ENCODE data around the gene ZBTB8OS. TPM values are rescaled to one million over a fixed set of nuclear protein-coding genes. Genes with fewer than 3 reads are reported as not detected.

Gene ZBTB8OS
- total and polyA plus RNA-seq, 9 of the 15 experiments (the other 6 are each of a cell fraction or from before 2014, with no cell fraction given), result 54.8 to 230 (median 107) TPM

DNA sequence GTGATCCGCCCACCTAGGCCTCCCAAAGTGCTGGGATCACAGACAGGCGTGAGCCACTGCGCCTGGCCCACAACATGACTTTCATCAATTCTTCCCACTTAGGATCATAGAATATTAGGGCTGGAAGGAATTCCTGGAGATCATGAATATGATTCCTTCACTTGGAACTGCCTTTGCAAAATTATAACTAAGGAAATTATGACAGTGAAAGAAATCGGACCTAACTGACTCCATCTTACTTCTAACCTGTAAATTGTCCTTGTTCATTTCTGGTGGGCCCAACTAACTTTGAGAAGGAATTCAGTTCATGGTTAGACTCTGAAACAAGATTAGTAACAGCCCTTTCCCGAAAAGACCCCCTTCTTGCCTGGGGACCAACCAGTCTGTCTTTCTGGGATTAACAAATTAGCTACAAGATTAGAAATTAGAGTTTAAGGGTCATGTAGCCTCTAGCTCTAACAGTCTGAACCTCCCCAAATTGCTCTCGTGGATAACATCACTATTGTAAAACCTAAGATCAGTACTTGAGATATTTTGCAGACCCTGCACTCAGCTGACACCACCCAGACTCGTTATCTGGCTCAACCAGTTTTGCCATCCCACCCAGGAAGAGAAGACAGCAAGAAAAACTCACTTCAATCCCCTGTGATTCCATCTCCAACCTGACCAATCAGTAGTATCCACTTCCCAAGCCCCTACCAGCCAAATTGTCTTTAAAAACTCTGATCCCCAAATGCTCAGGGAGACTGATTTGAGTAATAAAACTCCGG is 14.7 kb downstream of the ZBTB8OS start:
- no peaks in the 10 kb centered on the region for H3K9me3 ChIP-seq (replicated peaks; ENCODE audit: control insufficient read depth, insufficient read depth, low read depth, low read length)
- in situ Hi-C loops (cut with MboI), result no loop called here
- H3K79me2 ChIP-seq (ENCODE audit: control insufficient read depth, insufficient read depth, low read length), result peaks cover 34% of the 10 kb centered on the region; the same call in 2 of the 3 replicates
- no peak overlapping the region for H3K9ac ChIP-seq (ENCODE audit: insufficient read depth in 1 of 2, low read depth in 2 of 2, low read length in 2 of 2)
- no peaks in the 10 kb centered on the region for H4K20me1 ChIP-seq (replicated peaks; ENCODE audit: control insufficient read depth, insufficient read depth, low read length)
- DNase-seq (ENCODE audit: extremely low read depth in 1 of 4, low spot score in 3 of 4) (no peak), FAIRE-seq (no peak), ATAC-seq (no peak)
- H3K9me1 ChIP-seq (ENCODE audit: control insufficient read depth, insufficient read depth, low read length), result no peaks in the 10 kb centered on the region
- BruUV-seq (replicated peaks), result no TSS peak
- H3K36me3 ChIP-seq (ENCODE audit: control insufficient read depth, insufficient read depth, low read length), result peaks cover 51% of the 10 kb centered on the region; the same call in 2 of the 3 replicates
- no peak overlapping the region for H3K4me3 ChIP-seq
- 67% methylated on average over 8 of the region's 8 CpGs for WGBS (ENCODE audit: insufficient coverage, low coverage, missing lambda C conversion rate)
- peaks cover 2 to 7% of the 10 kb centered on the region in 2 experiments; a peak in 2 of 5 replicates for H3K4me1 ChIP-seq (replicated peaks in 1 of 2; ENCODE audit: control insufficient read depth in 2 of 2, insufficient read depth in 2 of 2, low read length in 2 of 2)
- no peak overlapping the region for H3K27ac ChIP-seq (ENCODE audit: extremely low read depth, low read depth, low read length)
- CTCF ChIA-PET (ENCODE audit: low intra/inter-chr PET ratio), result no interaction called here
- H3K27me3 ChIP-seq (ENCODE audit: control insufficient read depth in 2 of 2, insufficient read depth in 2 of 2, low read length in 2 of 2), result no peaks in the 10 kb centered on the region
- intact Hi-C loops (cut with micrococcal nuclease), result no loop called here
- H3K4me2 ChIP-seq (ENCODE audit: insufficient read depth, low read length), result no peak overlapping the region
- H2AFZ ChIP-seq (ENCODE audit: low read depth, low read length), result no peak overlapping the region
- POLR2A ChIA-PET, result interaction anchor here (0.6 to 1.5 kb wide), 4 partner anchors 10 to 96 kb away, joined by 3 to 4 read pairs (median 3); no protein-coding TSS in a partner anchor
- TF ChIP-seq DPF2 (IDR thresholded peaks at IDR 0.05) (no peak), HMG20B (CRISPR knock-in tag; IDR thresholded peaks at IDR 0.05) (no peak), PHF21A (IDR thresholded peaks at IDR 0.05; ENCODE audit: borderline replicate concordance, low read depth) (no peak), XRCC4 (IDR thresholded peaks at IDR 0.05; ENCODE audit: extremely low read depth, insufficient read depth, insufficient read length) (no peak), TCF3 (CRISPR knock-in tag; IDR thresholded peaks at IDR 0.05) (no peak), FOXJ2 (tag; IDR thresholded peaks at IDR 0.05) (no peak), ATF1 (CRISPR knock-in tag; IDR thresholded peaks at IDR 0.05) (no peak), ATF1 (tag; IDR thresholded peaks at IDR 0.05) (no peak), TARDBP (IDR thresholded peaks at IDR 0.05) (no peak), ERF (CRISPR knock-in tag; IDR thresholded peaks at IDR 0.05) (no peak), ZNF668 (CRISPR knock-in tag; IDR thresholded peaks at IDR 0.05) (peak; percentile 54; the same call in 1 of the 2 replicates), PTTG1 (tag; IDR thresholded peaks at IDR 0.05; ENCODE audit: low read depth) (peak; percentile 55; the same call in 1 of the 2 replicates), ZNF57 (CRISPR knock-in tag; IDR thresholded peaks at IDR 0.05) (no peak), HNRNPH1 (optimal IDR thresholded peaks at IDR 0.05; ENCODE audit: low read depth, low read length) (no peak), XRCC5 (IDR thresholded peaks at IDR 0.05; ENCODE audit: low read depth, low read length) (no peak), MEF2D (tag; conservative IDR thresholded peaks at IDR 0.05; ENCODE audit: low read depth) (0 out of 2 replicates have a peak, but pooled peaks have one; percentile 19), ZKSCAN3 (CRISPR knock-in tag; IDR thresholded peaks at IDR 0.05) (no peak), ZC3H4 (CRISPR knock-in tag; IDR thresholded peaks at IDR 0.05; ENCODE audit: borderline replicate concordance) (no peak)
- TF ChIP-seq, protein P1, sequence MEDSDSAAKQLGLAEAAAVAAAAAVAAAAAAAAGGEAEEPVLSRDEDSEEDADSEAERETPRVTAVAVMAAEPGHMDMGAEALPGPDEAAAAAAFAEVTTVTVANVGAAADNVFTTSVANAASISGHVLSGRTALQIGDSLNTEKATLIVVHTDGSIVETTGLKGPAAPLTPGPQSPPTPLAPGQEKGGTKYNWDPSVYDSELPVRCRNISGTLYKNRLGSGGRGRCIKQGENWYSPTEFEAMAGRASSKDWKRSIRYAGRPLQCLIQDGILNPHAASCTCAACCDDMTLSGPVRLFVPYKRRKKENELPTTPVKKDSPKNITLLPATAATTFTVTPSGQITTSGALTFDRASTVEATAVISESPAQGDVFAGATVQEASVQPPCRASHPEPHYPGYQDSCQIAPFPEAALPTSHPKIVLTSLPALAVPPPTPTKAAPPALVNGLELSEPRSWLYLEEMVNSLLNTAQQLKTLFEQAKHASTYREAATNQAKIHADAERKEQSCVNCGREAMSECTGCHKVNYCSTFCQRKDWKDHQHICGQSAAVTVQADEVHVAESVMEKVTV (CRISPR knock-in tag; IDR thresholded peaks at IDR 0.05), result no peak
- TF ChIP-seq, protein P2, sequence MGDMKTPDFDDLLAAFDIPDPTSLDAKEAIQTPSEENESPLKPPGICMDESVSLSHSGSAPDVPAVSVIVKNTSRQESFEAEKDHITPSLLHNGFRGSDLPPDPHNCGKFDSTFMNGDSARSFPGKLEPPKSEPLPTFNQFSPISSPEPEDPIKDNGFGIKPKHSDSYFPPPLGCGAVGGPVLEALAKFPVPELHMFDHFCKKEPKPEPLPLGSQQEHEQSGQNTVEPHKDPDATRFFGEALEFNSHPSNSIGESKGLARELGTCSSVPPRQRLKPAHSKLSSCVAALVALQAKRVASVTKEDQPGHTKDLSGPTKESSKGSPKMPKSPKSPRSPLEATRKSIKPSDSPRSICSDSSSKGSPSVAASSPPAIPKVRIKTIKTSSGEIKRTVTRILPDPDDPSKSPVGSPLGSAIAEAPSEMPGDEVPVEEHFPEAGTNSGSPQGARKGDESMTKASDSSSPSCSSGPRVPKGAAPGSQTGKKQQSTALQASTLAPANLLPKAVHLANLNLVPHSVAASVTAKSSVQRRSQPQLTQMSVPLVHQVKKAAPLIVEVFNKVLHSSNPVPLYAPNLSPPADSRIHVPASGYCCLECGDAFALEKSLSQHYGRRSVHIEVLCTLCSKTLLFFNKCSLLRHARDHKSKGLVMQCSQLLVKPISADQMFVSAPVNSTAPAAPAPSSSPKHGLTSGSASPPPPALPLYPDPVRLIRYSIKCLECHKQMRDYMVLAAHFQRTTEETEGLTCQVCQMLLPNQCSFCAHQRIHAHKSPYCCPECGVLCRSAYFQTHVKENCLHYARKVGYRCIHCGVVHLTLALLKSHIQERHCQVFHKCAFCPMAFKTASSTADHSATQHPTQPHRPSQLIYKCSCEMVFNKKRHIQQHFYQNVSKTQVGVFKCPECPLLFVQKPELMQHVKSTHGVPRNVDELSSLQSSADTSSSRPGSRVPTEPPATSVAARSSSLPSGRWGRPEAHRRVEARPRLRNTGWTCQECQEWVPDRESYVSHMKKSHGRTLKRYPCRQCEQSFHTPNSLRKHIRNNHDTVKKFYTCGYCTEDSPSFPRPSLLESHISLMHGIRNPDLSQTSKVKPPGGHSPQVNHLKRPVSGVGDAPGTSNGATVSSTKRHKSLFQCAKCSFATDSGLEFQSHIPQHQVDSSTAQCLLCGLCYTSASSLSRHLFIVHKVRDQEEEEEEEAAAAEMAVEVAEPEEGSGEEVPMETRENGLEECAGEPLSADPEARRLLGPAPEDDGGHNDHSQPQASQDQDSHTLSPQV (IDR thresholded peaks at IDR 0.05), result peak; percentile 77
